ENCODE measurements around the gene NINL. TPM values are rescaled to one million over a fixed set of nuclear protein-coding genes. Genes with fewer than 3 reads are reported as not detected.
"Not testable (repeated sequence)": the region's sequence is repeated elsewhere in the genome, so short reads cannot be mapped to it uniquely, and the experiment has no call there.

Gene NINL
- 1.4 TPM for total RNA-seq
- long read RNA-seq, partial matches to known transcripts, result 0 of 1 reads
- long read RNA-seq, other reads (novel, unspliced or antisense), result 1 of 1 reads

GRCh38 chr20:25584905-25585704, at the start of gene NINL:
Gene NINL, minus strand, starts transcription at chr20:25585531. Its CDS starts 58,944 bp downstream, at chr20:25526587.
- intact Hi-C loops (cut with DNase I), result no loop called here
- DNase-seq (ENCODE audit: low spot score), result no peak

- intact Hi-C loops (cut with DNase I), result no loop called here
Observed at GRCh38 chr20:25632940-25633790, 47.8 kb upstream of the NINL start.

GRCh38 chr20:25630615-25631014, 45.3 kb upstream of the NINL start:
- DNase-seq (ENCODE audit: low spot score); intact Hi-C loops (cut with DNase I): not testable (repeated sequence)

More at GRCh38 chr20:25632940-25633790, 47.8 kb upstream of the NINL start:
- DNase-seq (ENCODE audit: low spot score), result no peak

- intact Hi-C loops (cut with DNase I), result no loop called here
- DNase-seq (ENCODE audit: low spot score), result no peak
Observed at GRCh38 chr20:25629816-25630499, 44.6 kb upstream of the NINL start.

- intact Hi-C loops (cut with DNase I), result no loop called here
- no peak for DNase-seq (ENCODE audit: low spot score)
Observed at GRCh38 chr20:25626779-25627178, 41.4 kb upstream of the NINL start.

GRCh38 chr20:25624500-25624939, 39.2 kb upstream of the NINL start:
- intact Hi-C loops (cut with DNase I), result loop anchor here (5.0 kb wide), 1 partner anchor 73 kb away; the partner anchor contains the start of gene ZNF337
- DNase-seq (ENCODE audit: low spot score), result no peak

GRCh38 chr20:25623736-25624499, 38.6 kb upstream of the NINL start, which contains the start of gene NANP:
Gene NANP, minus strand, starts transcription at chr20:25624014. Its CDS starts 66 bp downstream, at chr20:25623948.
- intact Hi-C loops (cut with DNase I), result loop anchor here (5.0 kb wide), 1 partner anchor 73 kb away; the partner anchor contains the start of gene ZNF337
- DNase-seq (ENCODE audit: low spot score), result peak; percentile 96

GRCh38 chr20:25623225-25623735, 37.9 kb upstream of the NINL start:
- intact Hi-C loops (cut with DNase I), result loop anchor here (5.0 kb wide), 1 partner anchor 74 kb away; the partner anchor contains the start of gene ZNF337
- no peak for DNase-seq (ENCODE audit: low spot score)

- intact Hi-C loops (cut with DNase I), result loop anchor here (5.0 kb wide), 1 partner anchor 75 kb away; the partner anchor contains the start of gene ZNF337
- DNase-seq (ENCODE audit: low spot score), result no peak
Observed at GRCh38 chr20:25622450-25623224, 37.3 kb upstream of the NINL start.

GRCh38 chr20:25622049-25622448, 36.7 kb upstream of the NINL start:
- DNase-seq (ENCODE audit: low spot score), result no peak
- intact Hi-C loops (cut with DNase I), result loop anchor here (5.0 kb wide), 1 partner anchor 75 kb away; the partner anchor contains the start of gene ZNF337

- no peak for DNase-seq (ENCODE audit: low spot score)
- intact Hi-C loops (cut with DNase I), result no loop called here
Observed at GRCh38 chr20:25619514-25619913, 34.2 kb upstream of the NINL start.

- intact Hi-C loops (cut with DNase I), result no loop called here
- DNase-seq (ENCODE audit: low spot score), result no peak
Observed at GRCh38 chr20:25608774-25609173, 23.4 kb upstream of the NINL start.

- DNase-seq (ENCODE audit: low spot score), result no peak
- intact Hi-C loops (cut with DNase I), result no loop called here
Observed at GRCh38 chr20:25606094-25606695, 20.9 kb upstream of the NINL start.

- intact Hi-C loops (cut with DNase I), result no loop called here
- no peak for DNase-seq (ENCODE audit: low spot score)
Observed at GRCh38 chr20:25605148-25605547, 19.8 kb upstream of the NINL start.

- no peak for DNase-seq (ENCODE audit: low spot score)
- intact Hi-C loops (cut with DNase I), result no loop called here
Observed at GRCh38 chr20:25604611-25605010, 19.3 kb upstream of the NINL start.

- intact Hi-C loops (cut with DNase I); DNase-seq (ENCODE audit: low spot score): not testable (repeated sequence)
Observed at GRCh38 chr20:25602914-25603309, 17.6 kb upstream of the NINL start.
